HepG2 (cell line): ENCODE measurements around the gene ZFHX3. TPM values are rescaled to one million over a fixed set of nuclear protein-coding genes. Genes with fewer than 3 reads are reported as not detected.

ENCODE experiments used
- ATAC-seq: fragments of 200-7000 bp; cut with Tn5 transposase; 3 replicates; pipeline ENCODE4 v1.9.1; 2020; ENCODE audit warnings: mild to moderate bottlenecking, moderate library complexity
- BruUV-seq: library from RNA; stranded (reverse); fragments of 400-500 nt; replicated peaks from 2 replicates; lab custom pipeline; 2021; lab: Mats Ljungman, UMichigan
- CTCF ChIA-PET: fragments of 300-600 bp; formaldehyde crosslinking; extraction: SDS; loops from one replicate; lab custom pipeline; 2021; ENCODE audit warnings: low total read pairs, inconsistent platforms, low intra/inter-chr PET ratio; lab: Yijun Ruan, JAX
- POLR2A ChIA-PET: fragments of 350-600 bp; sonication (Branson Sonifier 250); formaldehyde crosslinking; loops from one replicate; lab custom pipeline; 2020; ENCODE audit warnings: antibody characterized with exemption, inconsistent platforms; lab: Yijun Ruan, JAX
- DNase-seq: peaks from one replicate; pipeline ENCODE4 v3.0.0-alpha.2; 2015; ENCODE audit warnings: low spot score
- FAIRE-seq: peaks from 3 replicates; lab custom pipeline; 2011; peaks lifted over from hg19 to GRCh38; lab: Jason Lieb, UNC
- H2AFZ ChIP-seq: one replicate; pipeline ENCODE4 v1.6.1; 2011; ENCODE audit warnings: low read length, inconsistent platforms
- H3K27ac ChIP-seq: fragments of 300-600 bp; 3 replicates; pipeline ENCODE4 v1.8.0; 2011; ENCODE audit warnings: mixed run types, mild to moderate bottlenecking, mixed read lengths, low read length, inconsistent platforms; ENCODE audit not compliant: insufficient read depth; ENCODE audit errors: extremely low read length
- H3K27me3 ChIP-seq, 2 experiments: fragments of 200-600 bp in 1 of 2; 2 replicates in 1 of 2; 3 replicates in 1 of 2; pipeline versions ENCODE4 v1.6.0 to v1.8.0; 2011; ENCODE audit warnings: low read length in 2 of 2, mild to moderate bottlenecking in 2 of 2, moderate library complexity in 2 of 2, inconsistent platforms in 1 of 2; ENCODE audit not compliant: insufficient read depth in 2 of 2, control insufficient read depth in 1 of 2
- H3K36me3 ChIP-seq, 2 experiments: fragments of 200-600 bp in 1 of 2; replicated peaks in 1 of 2; 2 replicates in 1 of 2; 3 replicates in 1 of 2; pipeline versions ENCODE4 v1.5.1 to v1.8.0; 2011; ENCODE audit warnings: low read length in 2 of 2, inconsistent platforms in 1 of 2; ENCODE audit not compliant: insufficient read depth in 2 of 2, control insufficient read depth in 1 of 2
- H3K4me1 ChIP-seq: 2 replicates; pipeline ENCODE4 v1.5.1; 2012; ENCODE audit warnings: low read length, inconsistent platforms; ENCODE audit not compliant: insufficient read depth
- H3K4me2 ChIP-seq: 2 replicates; pipeline ENCODE4 v1.6.0; 2011; ENCODE audit warnings: low read depth, low read length, inconsistent platforms
- H3K4me3 ChIP-seq, 3 experiments: fragments of 200-600 bp in 1 of 3; sonication (generic), shearing (Covaris generic) in 1 of 3; replicated peaks in 1 of 3; 2 replicates each; pipeline ENCODE4 v1.5.1; 2011 to 2016; ENCODE audit warnings: low read length in 3 of 3, inconsistent platforms in 2 of 3, low read depth in 2 of 3, mild to moderate bottlenecking in 2 of 3, control low read depth in 1 of 3, mixed read lengths in 1 of 3; ENCODE audit not compliant: insufficient read depth in 1 of 3
- H3K79me2 ChIP-seq: one replicate; pipeline ENCODE4 v1.6.1; 2011; ENCODE audit warnings: low read length, inconsistent platforms; ENCODE audit not compliant: insufficient read depth
- H3K9ac ChIP-seq: 2 replicates; pipeline ENCODE4 v1.6.0; 2011; ENCODE audit warnings: mild to moderate bottlenecking, low read depth, low read length, inconsistent platforms; ENCODE audit not compliant: insufficient read depth
- H3K9me3 ChIP-seq: 2 replicates; pipeline ENCODE4 v1.5.1; 2012; ENCODE audit warnings: mild to moderate bottlenecking, low read length
- H4K20me1 ChIP-seq: 2 replicates; pipeline ENCODE4 v1.6.0; 2011; ENCODE audit warnings: inconsistent platforms, mild to moderate bottlenecking, low read length, moderate library complexity; ENCODE audit not compliant: insufficient read depth
- AGO2 ChIP-seq: fragments of 200-400 bp; formaldehyde crosslinking; optimal IDR thresholded peaks from 2 replicates; pipeline ENCODE3; 2017; ENCODE audit warnings: mild to moderate bottlenecking, low read depth, low read length, moderate library complexity
- ASH2L ChIP-seq: fragments of 300-600, 200-600 bp; sonication (generic); IDR thresholded peaks from 2 replicates; pipeline ENCODE4 v1.7.0; 2017; ENCODE audit warnings: low read depth, mild to moderate bottlenecking, moderate library complexity, mixed read lengths, low read length; ENCODE audit not compliant: insufficient read length
- ELF4 ChIP-seq: sonication (generic); formaldehyde crosslinking; IDR thresholded peaks from 2 replicates; pipeline ENCODE4 v1.5.0; 2020; ENCODE audit warnings: missing genetic modification reagents, mild to moderate bottlenecking, moderate library complexity, borderline replicate concordance
- GABPA ChIP-seq, 2 experiments: IDR thresholded peaks; 2 replicates each; pipeline ENCODE4 v1.6.1; 2011 to 2016; ENCODE audit warnings: low read depth in 2 of 2, low read length in 1 of 2, missing biosample characterization in 1 of 2, missing genetic modification characterization in 1 of 2
- HES4 ChIP-seq: sonication (generic); formaldehyde crosslinking; IDR thresholded peaks from 2 replicates; pipeline ENCODE4 v1.9.0; 2021; ENCODE audit warnings: mild to moderate bottlenecking, missing genetic modification reagents, borderline replicate concordance
- NCOA2 ChIP-seq: sonication (generic); formaldehyde crosslinking; IDR thresholded peaks from 2 replicates; pipeline ENCODE4 v1.8.0; 2022; ENCODE audit warnings: inconsistent platforms
- POLR2AphosphoS5 ChIP-seq: IDR thresholded peaks from 2 replicates; pipeline ENCODE4 v1.6.1; 2012; ENCODE audit warnings: low read depth, low read length
- RBFOX2 ChIP-seq: fragments of 200-400 bp; formaldehyde crosslinking; IDR thresholded peaks from 2 replicates; pipeline ENCODE4 v1.6.1; 2017; ENCODE audit warnings: low read depth, mild to moderate bottlenecking, low read length
- REXO4 ChIP-seq: sonication (generic); formaldehyde crosslinking; IDR thresholded peaks from 2 replicates; pipeline ENCODE4 v1.8.0; 2022; ENCODE audit warnings: missing genetic modification reagents, mild to moderate bottlenecking, borderline replicate concordance
- RNF2 ChIP-seq: fragments of 450-650 bp; conservative IDR thresholded peaks from 2 replicates; pipeline ENCODE4 v1.6.1; 2016; ENCODE audit warnings: low read depth
- SSRP1 ChIP-seq: IDR thresholded peaks from 2 replicates; pipeline ENCODE4 v1.6.1; 2016; ENCODE audit warnings: control low read depth
- ZKSCAN8 ChIP-seq: IDR thresholded peaks from 2 replicates; pipeline ENCODE4 v1.6.1; 2016; ENCODE audit warnings: borderline replicate concordance, missing genetic modification reagents, missing compliant biosample characterization
- ZNF292 ChIP-seq: sonication (generic); formaldehyde crosslinking; IDR thresholded peaks from 2 replicates; pipeline ENCODE4 v1.8.1; 2022; ENCODE audit warnings: mild to moderate bottlenecking, low read depth, missing genetic modification reagents, borderline replicate concordance
- ZNF33A ChIP-seq: sonication (generic); formaldehyde crosslinking; IDR thresholded peaks from 2 replicates; pipeline ENCODE4 v1.5.1; 2020; ENCODE audit warnings: missing genetic modification reagents, mild to moderate bottlenecking, moderate library complexity, borderline replicate concordance
- ZNF567 ChIP-seq: sonication (generic); formaldehyde crosslinking; IDR thresholded peaks from 2 replicates; pipeline ENCODE4 v1.8.1; 2023; ENCODE audit warnings: mild to moderate bottlenecking, missing genetic modification reagents, borderline replicate concordance
- ZNF629 ChIP-seq: sonication (generic); formaldehyde crosslinking; conservative IDR thresholded peaks from 2 replicates; pipeline ENCODE4 v1.5.0; 2020; ENCODE audit warnings: missing genetic modification reagents
- ZNF672 ChIP-seq: sonication (generic); formaldehyde crosslinking; IDR thresholded peaks from 2 replicates; pipeline ENCODE4 v1.8.1; 2022; ENCODE audit warnings: missing genetic modification reagents
- WGBS: methylation state at CpG from one replicate; pipeline ENCODE4 v1.1.6; 2017; ENCODE audit warnings: low lambda C conversion rate; 5-methylcytosine and 5-hydroxymethylcytosine counted together
- in situ Hi-C: cut with HindIII; loops from 2 replicates; pipeline ENCODE4 v1.10.0; 2017; ENCODE audit warnings: low pct_unique_long_range_greater_than_20kb; ENCODE audit not compliant: extremely low pct_ligation_motif_present
- intact Hi-C: fragments of 100-400 bp; cut with micrococcal nuclease; formaldehyde crosslinking; loops from one replicate; pipeline ENCODE4 v1.10.0; 2022; ENCODE audit not compliant: unreplicated experiment
- polyA plus RNA-seq, 8 experiments: library from polyadenylated mRNA; depleted of rRNA in 3 of 8; stranded (reverse) in 7 of 8; unstranded in 1 of 8; fragments of >200 nt; fragmentation: Illumina TruSeq in 4 of 8; extraction: Trizol in 4 of 8; gene quantifications; 2 replicates each; pipeline versions ENCODE4 v1.2.1 to v1.2.3, GENCODE V29; 2011 to 2016; ENCODE audit warnings: low read depth in 4 of 8, missing spikeins in 1 of 8, mixed read lengths in 1 of 8; ENCODE audit not compliant: insufficient read depth in 1 of 8
- total RNA-seq, 5 experiments: library from RNA; depleted of rRNA; stranded (reverse); fragments of >200 nt; fragmentation: Illumina TruSeq; extraction: Trizol; gene quantifications; 2 replicates each; pipeline ENCODE4 v1.2.3, GENCODE V29; 2016; ENCODE audit warnings: low read depth in 1 of 5
- TF ChIP-seq, protein P1 (sequence below): IDR thresholded peaks from 2 replicates; pipeline ENCODE4 v1.4.0; 2020; ENCODE audit warnings: mild to moderate bottlenecking, missing genetic modification reagents
- TF ChIP-seq, protein P2 (sequence below): sonication (generic); formaldehyde crosslinking; IDR thresholded peaks from 2 replicates; pipeline ENCODE4 v1.5.0; 2020; ENCODE audit warnings: mild to moderate bottlenecking, low read depth, missing genetic modification reagents, borderline replicate concordance
- TF ChIP-seq, protein P3 (sequence below): sonication (generic); formaldehyde crosslinking; IDR thresholded peaks from 2 replicates; pipeline ENCODE4 v1.8.0; 2022; ENCODE audit warnings: mild to moderate bottlenecking, missing genetic modification reagents; ENCODE audit not compliant: insufficient replicate concordance

ZFHX3 gene
- total and polyA plus RNA-seq, 2 of the 13 experiments (the other 11 are each of a cell fraction or from before 2014, with no cell fraction given): 5.0 to 6.0 TPM

DNA sequence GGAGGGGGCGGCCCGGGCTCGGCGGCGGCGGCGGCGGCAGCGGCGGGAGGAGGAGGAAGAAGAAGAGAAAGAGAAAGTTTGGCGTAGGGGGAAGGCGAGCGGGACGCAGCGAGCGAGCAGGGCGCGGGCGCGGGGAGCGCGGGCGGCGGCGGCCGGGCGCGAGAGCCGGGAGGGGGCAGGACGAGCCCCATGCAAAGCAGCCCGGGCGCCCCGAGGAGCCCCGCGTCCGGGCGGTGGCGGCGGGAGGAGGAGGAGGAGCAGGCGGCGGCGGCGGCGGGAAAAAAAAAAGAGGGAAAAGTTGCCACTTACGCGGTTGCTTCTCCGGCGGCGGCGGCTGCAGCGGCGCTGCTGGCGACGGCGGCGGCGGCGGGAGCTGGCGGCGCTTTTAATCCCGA, 10.3 kb upstream of the ZFHX3 start:
- intact Hi-C loops (loop anchor here (5.0 kb wide), 1 partner anchor 139 kb away; no protein-coding TSS in a partner anchor), in situ Hi-C loops (loop anchor here (5.0 kb wide), 1 partner anchor 181 kb away; no protein-coding TSS in a partner anchor)
- H3K9me3 ChIP-seq: no peaks in the 10 kb centered on the region
- H3K79me2 ChIP-seq: peaks cover 41% of the 10 kb centered on the region
- CTCF ChIA-PET: no interaction called here
- no peak overlapping the region for H3K4me2 ChIP-seq
- BruUV-seq: no TSS peak
- peak overlapping the region; percentile 72 for H3K9ac ChIP-seq
- DNase-seq (no peak), ATAC-seq (no peak), FAIRE-seq (no peak)
- peak overlapping the region; percentile 57 for H3K27ac ChIP-seq
- POLR2A ChIA-PET: interaction anchor here (0.6 to 5.1 kb wide), 4 partner anchors 13 to 242 kb away, joined by 3 to 36 read pairs (median 6); no protein-coding TSS in a partner anchor
- no peaks in the 10 kb centered on the region for H3K36me3 ChIP-seq
- H3K4me1 ChIP-seq: peaks cover 53% of the 10 kb centered on the region
- H3K27me3 ChIP-seq: no peaks in the 10 kb centered on the region
- H2AFZ ChIP-seq: no peak overlapping the region
- no peaks in the 10 kb centered on the region for H4K20me1 ChIP-seq
- 1% methylated on average over 49 of the region's 61 CpGs for WGBS
- H3K4me3 ChIP-seq: peak overlapping the region; percentile 75 to 78 (median 77); a peak in 4 of 6 replicates
- TF ChIP-seq GABPA (IDR thresholded peaks at IDR 0.05; ENCODE audit: low read depth, low read length): no peak
- TF ChIP-seq GABPA (CRISPR knock-in tag; IDR thresholded peaks at IDR 0.05; ENCODE audit: low read depth): no peak
- no peak for TF ChIP-seq NCOA2
- peak; percentile 31 for TF ChIP-seq ASH2L
- no peak for TF ChIP-seq ZNF33A (CRISPR knock-in tag)
- TF ChIP-seq SSRP1: no peak
- no peak for TF ChIP-seq ZNF292 (CRISPR knock-in tag)
- peak; percentile 59 for TF ChIP-seq AGO2
- no peak for TF ChIP-seq ZKSCAN8 (CRISPR knock-in tag)
- TF ChIP-seq ZNF629 (CRISPR knock-in tag): no peak
- no peak for TF ChIP-seq REXO4 (CRISPR knock-in tag)
- TF ChIP-seq RNF2: no peak
- TF ChIP-seq, protein P1, sequence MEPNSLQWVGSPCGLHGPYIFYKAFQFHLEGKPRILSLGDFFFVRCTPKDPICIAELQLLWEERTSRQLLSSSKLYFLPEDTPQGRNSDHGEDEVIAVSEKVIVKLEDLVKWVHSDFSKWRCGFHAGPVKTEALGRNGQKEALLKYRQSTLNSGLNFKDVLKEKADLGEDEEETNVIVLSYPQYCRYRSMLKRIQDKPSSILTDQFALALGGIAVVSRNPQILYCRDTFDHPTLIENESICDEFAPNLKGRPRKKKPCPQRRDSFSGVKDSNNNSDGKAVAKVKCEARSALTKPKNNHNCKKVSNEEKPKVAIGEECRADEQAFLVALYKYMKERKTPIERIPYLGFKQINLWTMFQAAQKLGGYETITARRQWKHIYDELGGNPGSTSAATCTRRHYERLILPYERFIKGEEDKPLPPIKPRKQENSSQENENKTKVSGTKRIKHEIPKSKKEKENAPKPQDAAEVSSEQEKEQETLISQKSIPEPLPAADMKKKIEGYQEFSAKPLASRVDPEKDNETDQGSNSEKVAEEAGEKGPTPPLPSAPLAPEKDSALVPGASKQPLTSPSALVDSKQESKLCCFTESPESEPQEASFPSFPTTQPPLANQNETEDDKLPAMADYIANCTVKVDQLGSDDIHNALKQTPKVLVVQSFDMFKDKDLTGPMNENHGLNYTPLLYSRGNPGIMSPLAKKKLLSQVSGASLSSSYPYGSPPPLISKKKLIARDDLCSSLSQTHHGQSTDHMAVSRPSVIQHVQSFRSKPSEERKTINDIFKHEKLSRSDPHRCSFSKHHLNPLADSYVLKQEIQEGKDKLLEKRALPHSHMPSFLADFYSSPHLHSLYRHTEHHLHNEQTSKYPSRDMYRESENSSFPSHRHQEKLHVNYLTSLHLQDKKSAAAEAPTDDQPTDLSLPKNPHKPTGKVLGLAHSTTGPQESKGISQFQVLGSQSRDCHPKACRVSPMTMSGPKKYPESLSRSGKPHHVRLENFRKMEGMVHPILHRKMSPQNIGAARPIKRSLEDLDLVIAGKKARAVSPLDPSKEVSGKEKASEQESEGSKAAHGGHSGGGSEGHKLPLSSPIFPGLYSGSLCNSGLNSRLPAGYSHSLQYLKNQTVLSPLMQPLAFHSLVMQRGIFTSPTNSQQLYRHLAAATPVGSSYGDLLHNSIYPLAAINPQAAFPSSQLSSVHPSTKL (CRISPR knock-in tag): no peak
- TF ChIP-seq ZNF567: no peak
- TF ChIP-seq ELF4 (CRISPR knock-in tag): no peak
- TF ChIP-seq, protein P2, sequence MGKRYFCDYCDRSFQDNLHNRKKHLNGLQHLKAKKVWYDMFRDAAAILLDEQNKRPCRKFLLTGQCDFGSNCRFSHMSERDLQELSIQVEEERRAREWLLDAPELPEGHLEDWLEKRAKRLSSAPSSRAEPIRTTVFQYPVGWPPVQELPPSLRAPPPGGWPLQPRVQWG: no peak
- TF ChIP-seq ZNF672: no peak
- 0 out of 2 replicates have a peak, but pooled peaks have one; percentile 63 for TF ChIP-seq HES4 (CRISPR knock-in tag)
- TF ChIP-seq, protein P3, sequence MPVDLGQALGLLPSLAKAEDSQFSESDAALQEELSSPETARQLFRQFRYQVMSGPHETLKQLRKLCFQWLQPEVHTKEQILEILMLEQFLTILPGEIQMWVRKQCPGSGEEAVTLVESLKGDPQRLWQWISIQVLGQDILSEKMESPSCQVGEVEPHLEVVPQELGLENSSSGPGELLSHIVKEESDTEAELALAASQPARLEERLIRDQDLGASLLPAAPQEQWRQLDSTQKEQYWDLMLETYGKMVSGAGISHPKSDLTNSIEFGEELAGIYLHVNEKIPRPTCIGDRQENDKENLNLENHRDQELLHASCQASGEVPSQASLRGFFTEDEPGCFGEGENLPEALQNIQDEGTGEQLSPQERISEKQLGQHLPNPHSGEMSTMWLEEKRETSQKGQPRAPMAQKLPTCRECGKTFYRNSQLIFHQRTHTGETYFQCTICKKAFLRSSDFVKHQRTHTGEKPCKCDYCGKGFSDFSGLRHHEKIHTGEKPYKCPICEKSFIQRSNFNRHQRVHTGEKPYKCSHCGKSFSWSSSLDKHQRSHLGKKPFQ (CRISPR knock-in tag): no peak
- no peak for TF ChIP-seq POLR2AphosphoS5
- TF ChIP-seq RBFOX2: peak; percentile 67; the same call in 1 of the 2 replicates
